Measurements from ENCODE around the gene FLRT2. TPM values are rescaled to one million over a fixed set of nuclear protein-coding genes. Genes with fewer than 3 reads are reported as not detected.

The FLRT2 gene
- total and polyA plus RNA-seq, 9 of the 15 experiments (the other 6 are each of a cell fraction or from before 2014, with no cell fraction given), result 0.02 TPM; not detected in 8

GRCh38 chr14:85527445-85528035 is 2.4 kb upstream of the FLRT2 start (continued):
- TF ChIP-seq CREB5 (CRISPR knock-in tag; IDR thresholded peaks at IDR 0.05), result no peak
- TF ChIP-seq PBX2 (CRISPR knock-in tag; IDR thresholded peaks at IDR 0.05; ENCODE audit: low read depth), result no peak
- no peak for TF ChIP-seq PBX2 (tag; conservative IDR thresholded peaks at IDR 0.05; ENCODE audit: low read depth)
- no peak for TF ChIP-seq ETV1 (tag; conservative IDR thresholded peaks at IDR 0.05; ENCODE audit: low read depth)
- TF ChIP-seq CAMTA2 (CRISPR knock-in tag; conservative IDR thresholded peaks at IDR 0.05), result no peak
- TF ChIP-seq ZNF57 (CRISPR knock-in tag; IDR thresholded peaks at IDR 0.05), result no peak
- TF ChIP-seq SMARCE1 (IDR thresholded peaks at IDR 0.05), result no peak
- no peak for TF ChIP-seq BRD4 (IDR thresholded peaks at IDR 0.05)
- no peak for TF ChIP-seq ZNF707 (CRISPR knock-in tag; conservative IDR thresholded peaks at IDR 0.05)
- no peak for TF ChIP-seq MLX (CRISPR knock-in tag; conservative IDR thresholded peaks at IDR 0.05)
- no peak for TF ChIP-seq TARDBP (IDR thresholded peaks at IDR 0.05)
- no peak for TF ChIP-seq NFE2 (IDR thresholded peaks at IDR 0.05; ENCODE audit: low read depth)
- TF ChIP-seq NFIX (CRISPR knock-in tag; IDR thresholded peaks at IDR 0.05; ENCODE audit: low read depth), result no peak

All from K562 (cell line).